Uterus (tissue), 2 donors: ENCODE measurements around the gene SARDH.

Source experiments
- POLR2A ChIP-seq, 2 donors: fragments of 450-650 bp; IDR thresholded peaks; one replicate each; pipeline ENCODE4 v1.6.1; 2016; ENCODE audit warnings: antibody characterized with exemption in 2 of 2, mild to moderate bottlenecking in 1 of 2, moderate library complexity in 1 of 2
- TF ChIP-seq, protein P1 (sequence below), 4 experiments: fragments of 200-600 bp in 2 of 4; fragments of 450-650 bp in 2 of 4; sonication (generic) in 2 of 4; IDR thresholded peaks; one replicate each; pipeline ENCODE4 v1.5.1; 2016 to 2019; ENCODE audit warnings: antibody characterized with exemption in 4 of 4, mild to moderate bottlenecking in 2 of 4, moderate library complexity in 1 of 4

DNA sequence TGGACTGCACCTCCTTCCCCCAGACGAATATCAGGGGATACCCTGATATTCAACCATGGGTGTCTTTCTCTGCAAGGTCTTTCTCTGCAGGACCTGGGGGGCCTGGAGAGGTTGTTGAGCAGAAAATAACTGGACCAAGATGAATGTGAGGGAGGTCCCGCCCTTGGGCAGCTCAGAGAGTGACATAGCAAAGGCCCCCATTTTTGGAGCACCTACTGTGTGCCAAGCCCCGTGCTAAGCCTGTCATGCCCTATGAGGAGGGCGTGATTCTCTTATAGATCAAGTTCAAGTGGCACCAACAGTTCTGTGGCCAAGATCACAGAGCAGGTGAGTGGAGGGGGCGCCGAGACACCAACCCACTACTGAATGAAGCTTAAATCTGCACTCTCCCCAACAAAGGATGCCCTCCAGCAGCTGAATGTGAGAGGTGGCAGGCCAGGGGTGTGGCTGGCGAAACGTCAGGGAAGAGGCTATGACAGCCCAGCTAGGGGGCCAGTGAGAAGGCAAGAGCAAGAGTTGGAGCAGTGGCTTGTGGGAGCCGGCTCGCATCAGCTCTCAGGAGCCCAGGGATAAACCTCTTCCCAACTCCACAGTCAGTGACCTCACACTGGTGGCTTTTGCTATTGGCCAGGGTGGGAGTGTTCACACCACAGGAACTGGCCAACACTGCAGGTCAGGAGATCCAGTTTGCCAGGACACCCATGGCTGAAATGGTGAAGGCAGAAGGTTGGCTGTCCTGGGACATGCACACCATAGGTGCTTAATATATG is 5.3 kb downstream of the SARDH start:
- no peak for TF ChIP-seq POLR2A (IDR thresholded peaks at IDR 0.05)
- TF ChIP-seq, protein P1, sequence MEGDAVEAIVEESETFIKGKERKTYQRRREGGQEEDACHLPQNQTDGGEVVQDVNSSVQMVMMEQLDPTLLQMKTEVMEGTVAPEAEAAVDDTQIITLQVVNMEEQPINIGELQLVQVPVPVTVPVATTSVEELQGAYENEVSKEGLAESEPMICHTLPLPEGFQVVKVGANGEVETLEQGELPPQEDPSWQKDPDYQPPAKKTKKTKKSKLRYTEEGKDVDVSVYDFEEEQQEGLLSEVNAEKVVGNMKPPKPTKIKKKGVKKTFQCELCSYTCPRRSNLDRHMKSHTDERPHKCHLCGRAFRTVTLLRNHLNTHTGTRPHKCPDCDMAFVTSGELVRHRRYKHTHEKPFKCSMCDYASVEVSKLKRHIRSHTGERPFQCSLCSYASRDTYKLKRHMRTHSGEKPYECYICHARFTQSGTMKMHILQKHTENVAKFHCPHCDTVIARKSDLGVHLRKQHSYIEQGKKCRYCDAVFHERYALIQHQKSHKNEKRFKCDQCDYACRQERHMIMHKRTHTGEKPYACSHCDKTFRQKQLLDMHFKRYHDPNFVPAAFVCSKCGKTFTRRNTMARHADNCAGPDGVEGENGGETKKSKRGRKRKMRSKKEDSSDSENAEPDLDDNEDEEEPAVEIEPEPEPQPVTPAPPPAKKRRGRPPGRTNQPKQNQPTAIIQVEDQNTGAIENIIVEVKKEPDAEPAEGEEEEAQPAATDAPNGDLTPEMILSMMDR (IDR thresholded peaks at IDR 0.05): no peak
